GM19438 (cell line): ENCODE results near the gene GLIS1.

ENCODE experiments used
- ATAC-seq: cut with Tn5 transposase; IDR thresholded peaks from one replicate; pipeline ENCODE4 v1.9.1; 2021; ENCODE audit warnings: low read depth; ENCODE audit not compliant: unreplicated experiment

The GLIS1 gene

GRCh38 chr1:53541761-53542550, 197.0 kb downstream of the GLIS1 start:
- no peak for ATAC-seq

DNA sequence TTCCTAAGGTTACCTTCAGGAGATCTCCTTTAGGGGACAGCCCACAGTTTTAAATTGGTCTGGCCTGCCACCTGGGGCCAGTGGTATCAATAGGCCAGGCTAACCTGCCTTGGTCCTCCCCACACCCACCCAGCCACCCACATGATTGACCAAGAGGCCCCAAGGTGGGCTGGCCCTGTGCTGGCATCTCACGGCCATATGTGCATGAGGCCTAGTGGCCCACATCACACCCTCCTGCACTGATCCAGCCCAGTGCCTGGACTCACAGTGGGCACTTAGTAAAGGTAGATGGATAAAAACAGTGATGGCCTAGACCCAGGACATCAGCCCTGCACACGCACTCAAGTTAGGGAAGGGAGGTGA, 197.7 kb downstream of the GLIS1 start:
- no peak for ATAC-seq

DNA sequence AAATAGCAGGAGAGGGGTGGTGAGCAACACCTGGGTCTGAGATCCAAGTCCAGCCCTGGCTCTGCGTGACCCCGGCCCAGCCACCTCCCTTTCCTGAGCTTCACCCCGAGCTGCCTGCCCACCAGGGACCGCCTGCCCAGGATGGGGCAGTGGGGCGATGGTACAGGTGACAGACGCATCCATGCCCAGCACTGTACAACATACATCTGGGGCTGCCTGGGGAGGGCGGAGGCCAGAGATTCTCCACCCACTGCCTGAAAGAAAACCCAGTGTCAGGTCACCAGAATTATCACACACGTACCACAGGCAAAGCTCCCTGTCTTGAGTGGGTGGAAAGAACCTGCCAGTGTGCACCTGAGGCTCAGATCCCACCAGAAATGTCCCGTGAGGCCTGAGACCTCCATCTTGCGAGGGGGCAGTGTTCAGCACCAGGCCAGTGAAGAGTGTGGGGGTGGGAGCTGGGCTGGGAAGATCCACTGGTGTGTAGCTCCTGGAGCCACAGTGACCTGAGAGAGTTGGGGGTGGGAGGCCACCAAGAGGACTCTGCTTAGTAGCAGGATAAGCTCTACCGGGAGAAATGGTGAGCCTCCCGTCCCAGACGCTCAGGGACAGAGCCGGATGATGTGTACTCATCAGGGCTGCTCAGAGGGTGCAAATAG, 198.2 kb downstream of the GLIS1 start:
- no peak for ATAC-seq

- no peak for ATAC-seq
Measured at GRCh38 chr1:53539711-53540603, 199.0 kb downstream of the GLIS1 start.

DNA sequence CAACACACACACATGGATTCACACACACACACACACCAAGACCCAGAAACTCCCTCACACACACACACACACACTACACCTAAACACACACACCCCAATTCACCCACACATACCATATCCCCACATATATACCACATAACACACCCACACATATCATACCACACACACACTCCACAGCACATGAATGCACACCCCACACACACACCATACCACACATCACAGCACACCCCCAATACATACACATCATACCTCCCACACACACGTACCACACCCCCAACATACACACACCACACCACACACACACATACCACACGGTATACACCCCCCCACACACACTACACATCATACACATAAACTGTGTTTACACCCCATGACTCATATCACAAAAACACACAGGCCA, 199.7 kb downstream of the GLIS1 start:
- no peak for ATAC-seq

GRCh38 chr1:53536606-53537005, 202.4 kb downstream of the GLIS1 start:
- ATAC-seq: no peak

DNA sequence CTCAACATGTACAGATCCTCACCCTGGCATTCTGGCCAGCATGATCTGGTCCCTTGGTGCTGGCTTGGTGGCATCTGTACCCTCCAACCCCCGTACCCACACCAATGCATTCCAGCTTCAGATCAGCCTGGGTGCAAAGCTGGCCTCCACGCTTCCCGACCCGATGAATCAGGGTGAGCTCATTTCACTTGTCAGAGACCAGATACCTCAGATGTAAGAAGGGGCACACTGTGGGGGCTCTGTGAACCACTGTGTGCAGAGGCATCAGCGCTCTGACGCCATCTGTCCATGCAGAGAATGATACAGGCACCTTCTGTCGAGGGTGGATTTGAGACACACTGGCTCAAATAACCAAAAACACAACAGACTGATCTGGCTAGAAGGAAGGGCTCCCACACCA, 203.1 kb downstream of the GLIS1 start:
- no peak for ATAC-seq

GRCh38 chr1:53535226-53535625, 203.7 kb downstream of the GLIS1 start:
- no peak for ATAC-seq

DNA sequence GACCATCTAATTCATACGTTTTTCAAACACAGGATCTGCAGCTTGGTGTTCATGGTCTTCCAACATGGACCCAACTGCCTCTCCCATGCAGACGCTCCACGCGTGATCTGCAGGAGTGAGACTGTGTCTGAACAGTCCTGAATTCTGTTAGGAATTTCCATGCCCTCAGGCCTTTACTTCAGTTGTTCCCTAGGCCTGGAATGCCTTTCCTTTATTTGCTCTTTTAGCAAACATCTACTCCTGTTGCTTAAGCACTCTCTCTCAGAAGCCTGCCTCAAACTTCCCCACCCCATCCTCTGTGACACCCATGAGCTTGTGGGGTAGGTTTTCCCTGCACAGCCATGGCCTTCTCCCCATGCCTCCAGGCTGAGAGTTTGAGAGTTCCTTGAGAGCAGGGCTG, 206.1 kb downstream of the GLIS1 start:
- ATAC-seq: no peak

DNA sequence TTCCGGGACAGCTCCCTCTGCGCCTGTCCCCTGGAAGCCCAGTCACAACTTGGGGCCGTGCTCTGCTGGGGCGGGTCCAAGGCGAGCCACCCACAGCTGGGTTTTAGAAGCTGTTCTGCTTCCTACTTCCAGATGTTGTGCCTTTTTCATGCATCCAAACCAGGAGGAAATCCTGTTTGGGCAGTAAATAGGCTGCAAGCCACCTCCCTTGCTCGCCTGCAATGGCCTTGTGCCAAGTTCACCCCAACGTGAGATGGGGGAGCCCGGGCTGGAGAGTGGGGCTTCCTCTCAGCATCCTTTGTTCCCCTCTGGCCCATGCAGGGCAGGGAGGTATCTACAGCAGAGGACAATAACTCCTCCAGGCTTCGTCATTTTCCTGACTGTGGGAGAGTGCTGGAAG, 206.6 kb downstream of the GLIS1 start:
- ATAC-seq: no peak

GRCh38 chr1:53530550-53530949, 208.4 kb downstream of the GLIS1 start:
- no peak for ATAC-seq

DNA sequence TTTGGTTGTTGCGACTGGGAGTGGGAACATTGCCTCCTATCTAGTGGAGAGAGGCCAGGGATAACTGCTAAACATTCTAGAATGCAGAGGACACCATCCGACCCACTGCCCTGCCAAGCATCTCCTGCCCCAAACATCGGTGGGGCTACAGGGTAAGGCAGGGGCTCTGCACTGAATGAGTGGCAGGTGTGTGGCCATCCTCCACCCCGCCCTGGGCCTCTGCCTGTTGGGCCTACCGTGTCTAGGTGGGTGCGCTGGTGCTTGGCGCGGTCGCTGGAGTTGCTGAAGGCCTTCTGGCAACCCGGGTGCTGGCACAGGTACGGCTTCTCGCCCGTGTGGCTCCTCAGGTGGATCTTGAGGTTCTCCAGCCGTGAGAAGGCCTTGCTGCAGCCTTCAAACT, 209.4 kb downstream of the GLIS1 start:
- ATAC-seq: no peak

DNA sequence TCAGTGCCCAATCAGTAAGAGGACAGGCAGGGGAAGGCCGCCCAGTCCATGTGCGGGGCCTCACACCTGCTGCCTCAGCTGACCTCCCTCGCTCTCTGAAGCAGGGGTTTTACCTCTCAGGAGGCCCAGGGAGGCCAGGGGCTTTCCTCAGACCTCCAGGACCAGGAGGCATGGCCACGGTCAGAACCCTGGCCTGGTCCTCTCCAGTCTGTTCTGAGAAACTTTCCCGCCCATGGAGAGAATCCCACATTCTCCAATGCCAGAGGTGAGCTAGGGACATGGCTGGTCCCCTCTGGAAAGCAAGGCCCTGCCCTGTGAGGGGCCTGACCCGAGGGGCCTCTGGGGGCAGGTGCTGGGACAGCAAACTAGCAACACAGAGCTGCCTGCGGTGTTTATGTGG, 211.6 kb downstream of the GLIS1 start:
- ATAC-seq: no peak

GRCh38 chr1:53526451-53527101, 212.4 kb downstream of the GLIS1 start:
- ATAC-seq: no peak

DNA sequence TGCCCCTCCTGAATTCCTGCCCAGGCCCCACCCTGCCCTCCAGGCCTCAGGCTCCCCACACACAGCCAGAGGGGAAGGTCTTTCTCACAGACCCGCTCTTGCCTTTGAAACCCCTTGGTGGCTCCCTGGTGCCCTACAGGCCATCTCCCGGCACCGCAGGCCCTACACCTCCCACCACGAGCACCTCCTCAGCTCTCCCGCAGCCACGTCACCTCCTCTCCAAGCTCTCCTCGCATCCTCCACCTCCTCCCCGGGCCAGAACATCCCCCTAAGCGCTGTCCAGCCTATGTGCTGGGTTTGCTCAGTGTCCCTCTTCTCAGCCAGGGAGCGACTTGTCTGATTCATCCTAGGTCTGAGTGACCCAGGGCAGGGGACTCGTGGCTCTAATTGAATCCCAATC, 213.4 kb downstream of the GLIS1 start:
- no peak for ATAC-seq

DNA sequence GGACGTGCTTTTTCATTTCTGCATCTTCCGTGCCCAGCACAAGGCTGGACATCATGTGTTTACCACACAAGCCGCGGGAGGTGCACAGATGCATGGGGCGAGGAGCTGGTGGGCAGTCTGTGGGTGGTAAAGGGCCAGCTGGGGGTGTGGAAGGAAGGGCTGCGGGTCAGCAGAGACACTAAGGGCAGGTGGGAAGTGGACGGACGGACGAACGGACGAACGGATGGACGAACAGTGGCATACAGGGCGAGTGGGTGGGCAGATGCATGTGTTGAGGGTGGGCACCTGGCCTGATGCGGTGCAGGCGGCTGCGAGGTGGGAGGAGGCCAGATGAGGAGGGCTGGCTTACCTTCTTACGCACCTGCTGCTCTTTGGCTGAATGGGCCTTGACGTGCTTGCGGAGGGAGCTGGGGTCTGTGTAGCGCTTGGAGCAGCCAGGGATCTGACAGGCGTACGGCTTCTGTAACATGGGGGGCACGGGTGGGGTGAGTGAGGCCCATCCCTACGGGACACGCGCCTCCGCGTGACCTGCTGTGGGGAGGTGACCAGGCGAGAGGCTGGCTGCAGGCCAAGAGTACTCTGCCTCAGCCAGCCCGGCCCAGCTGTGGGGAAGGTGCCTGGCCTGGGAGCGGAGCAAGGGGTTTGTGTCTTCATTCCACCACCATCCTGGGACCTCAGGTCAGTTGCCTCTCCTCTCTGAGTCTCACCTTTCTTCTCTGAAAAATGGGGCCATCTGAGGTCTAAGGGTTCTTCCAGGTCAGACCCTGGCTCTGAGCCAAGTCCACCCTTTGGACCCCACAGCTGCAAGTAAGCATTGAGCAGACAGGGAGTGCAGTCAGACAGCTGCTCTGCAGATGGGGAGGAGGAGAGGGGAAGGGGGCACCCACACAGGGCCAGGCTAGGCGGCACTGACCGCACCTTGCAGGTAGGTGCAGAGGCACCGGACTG, 214.3 kb downstream of the GLIS1 start:
- no peak for ATAC-seq

DNA sequence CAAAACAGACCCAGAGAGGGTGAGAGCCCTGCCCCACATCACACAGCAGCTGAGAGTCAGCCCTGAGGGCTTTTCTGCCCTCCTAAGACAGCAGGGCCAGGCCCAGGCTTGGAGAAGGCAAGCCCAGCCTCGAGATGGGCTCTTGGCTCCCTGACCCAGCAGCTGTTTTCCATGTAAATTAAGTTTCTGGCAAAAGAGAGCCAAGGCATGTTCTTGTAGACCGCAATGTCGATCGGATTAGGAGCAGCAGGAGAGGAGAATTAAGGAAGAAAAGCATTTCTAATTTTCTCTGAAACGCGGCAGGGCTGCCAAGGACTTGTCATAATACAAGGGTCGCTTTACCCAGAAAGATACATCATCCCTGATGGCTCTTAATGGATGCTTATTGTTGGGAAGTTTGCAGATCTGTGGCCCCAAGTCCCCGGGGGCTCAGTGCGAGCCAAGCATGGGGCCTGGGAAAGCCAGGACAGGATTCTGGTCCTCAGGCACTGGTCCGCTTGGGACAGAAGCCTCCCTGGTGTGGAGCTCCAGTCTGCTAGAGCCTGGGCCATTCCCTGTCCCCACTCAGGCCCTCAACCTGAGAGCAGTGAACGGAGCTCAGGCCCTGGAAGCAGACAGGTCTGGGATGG, 216.9 kb downstream of the GLIS1 start:
- no peak for ATAC-seq

DNA sequence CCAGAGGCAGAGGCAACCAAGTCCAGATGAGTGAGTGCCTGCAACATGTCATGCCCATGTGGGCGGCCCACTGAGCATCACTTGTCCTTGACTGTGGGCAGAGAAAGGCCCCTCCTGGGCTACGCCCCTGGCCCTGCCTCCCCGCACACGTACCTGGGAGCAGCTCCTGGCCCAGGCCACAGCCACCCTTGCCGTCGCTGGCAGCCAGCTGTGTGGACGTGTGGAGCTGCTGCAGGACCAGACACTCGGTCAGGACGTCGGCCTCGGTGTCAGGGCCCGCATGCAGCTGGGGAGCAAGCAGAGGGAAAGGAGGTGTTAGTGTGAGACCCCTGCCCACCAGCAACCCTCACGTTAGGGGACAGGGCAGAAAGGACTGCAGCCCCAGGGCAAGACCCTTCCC, 218.5 kb downstream of the GLIS1 start:
- no peak for ATAC-seq

- ATAC-seq: no peak
Measured at GRCh38 chr1:53519421-53519820, 219.5 kb downstream of the GLIS1 start.
